HEK293T (cell line): ENCODE results near the gene AMOT.

Source experiments
- ARNT ChIP-seq: fragments of 450-650 bp; IDR thresholded peaks from 2 replicates; pipeline ENCODE4 v1.6.1; 2017; ENCODE audit warnings: mild to moderate bottlenecking
- BHLHE40 ChIP-seq: fragments of 450-650 bp; IDR thresholded peaks from 2 replicates; pipeline ENCODE4 v1.6.1; 2016; ENCODE audit warnings: mild to moderate bottlenecking, moderate library complexity, borderline replicate concordance
- ELF4 ChIP-seq: fragments of 450-650 bp; IDR thresholded peaks from 2 replicates; pipeline ENCODE4 v1.6.1; 2017; ENCODE audit warnings: antibody characterized with exemption
- FOXA1 ChIP-seq: fragments of 450-650 bp; IDR thresholded peaks from 2 replicates; pipeline ENCODE4 v1.6.1; 2016; ENCODE audit warnings: mild to moderate bottlenecking
- FOXK2 ChIP-seq: fragments of 450-650 bp; IDR thresholded peaks from 2 replicates; pipeline ENCODE4 v1.6.1; 2016; ENCODE audit warnings: mild to moderate bottlenecking
- FOXM1 ChIP-seq: fragments of 450-650 bp; IDR thresholded peaks from 2 replicates; pipeline ENCODE4 v1.6.1; 2017; ENCODE audit warnings: mild to moderate bottlenecking, borderline replicate concordance
- HDGF ChIP-seq: fragments of 450-650 bp; IDR thresholded peaks from 2 replicates; pipeline ENCODE4 v1.6.1; 2017; ENCODE audit warnings: antibody characterized with exemption, borderline replicate concordance
- L3MBTL2 ChIP-seq: fragments of 450-650 bp; conservative IDR thresholded peaks from 2 replicates; pipeline ENCODE4 v1.6.1; 2016; ENCODE audit warnings: mild to moderate bottlenecking
- LEF1 ChIP-seq: fragments of 450-650 bp; IDR thresholded peaks from 2 replicates; pipeline ENCODE4 v1.6.1; 2017; ENCODE audit warnings: mild to moderate bottlenecking, borderline replicate concordance
- SP1 ChIP-seq: fragments of 450-650 bp; IDR thresholded peaks from 2 replicates; pipeline ENCODE4 v1.6.1; 2017
- ZNF384 ChIP-seq: fragments of 450-650 bp; IDR thresholded peaks from 2 replicates; pipeline ENCODE4 v1.6.1; 2016
- TF ChIP-seq, protein P1 (sequence below): fragments of 450-650 bp; IDR thresholded peaks from 2 replicates; pipeline ENCODE4 v1.6.1; 2016

DNA sequence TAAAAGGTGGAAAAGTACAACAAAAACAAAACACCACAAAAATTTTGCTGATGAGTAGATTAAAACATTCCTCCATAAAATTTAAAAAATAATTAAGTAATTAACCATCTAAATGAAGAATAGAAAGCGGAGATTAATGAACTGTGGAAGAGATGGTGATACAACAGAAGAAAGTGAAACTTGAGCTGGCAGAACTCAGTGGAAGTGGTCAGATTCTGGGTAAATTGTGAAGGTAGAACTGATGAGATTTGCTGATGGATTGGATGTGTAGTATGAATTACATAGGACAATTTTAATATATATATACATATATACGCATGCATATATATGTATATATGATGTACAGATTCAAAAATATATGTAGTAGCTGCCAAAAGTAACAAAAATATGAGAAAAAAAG lies 73.9 kb downstream of the AMOT start:
- TF ChIP-seq ELF4 = no peak
- no peak for TF ChIP-seq FOXM1
- no peak for TF ChIP-seq FOXA1
- TF ChIP-seq HDGF = no peak
- no peak for TF ChIP-seq ARNT
- no peak for TF ChIP-seq SP1
- no peak for TF ChIP-seq BHLHE40
- no peak for TF ChIP-seq LEF1
- TF ChIP-seq, protein P1, sequence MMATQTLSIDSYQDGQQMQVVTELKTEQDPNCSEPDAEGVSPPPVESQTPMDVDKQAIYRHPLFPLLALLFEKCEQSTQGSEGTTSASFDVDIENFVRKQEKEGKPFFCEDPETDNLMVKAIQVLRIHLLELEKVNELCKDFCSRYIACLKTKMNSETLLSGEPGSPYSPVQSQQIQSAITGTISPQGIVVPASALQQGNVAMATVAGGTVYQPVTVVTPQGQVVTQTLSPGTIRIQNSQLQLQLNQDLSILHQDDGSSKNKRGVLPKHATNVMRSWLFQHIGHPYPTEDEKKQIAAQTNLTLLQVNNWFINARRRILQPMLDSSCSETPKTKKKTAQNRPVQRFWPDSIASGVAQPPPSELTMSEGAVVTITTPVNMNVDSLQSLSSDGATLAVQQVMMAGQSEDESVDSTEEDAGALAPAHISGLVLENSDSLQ = no peak
- TF ChIP-seq FOXK2 = no peak
- no peak for TF ChIP-seq ZNF384
- TF ChIP-seq L3MBTL2 = no peak
